DOHH2 (cell line): ENCODE results near the gene MAP3K5.

Experiments
- EZH2phosphoT487 ChIP-seq: fragments of 200-600 bp; sonication (generic); IDR thresholded peaks from 2 replicates; pipeline ENCODE4 v1.6.1; 2017; ENCODE audit warnings: borderline replicate concordance, mild to moderate bottlenecking, antibody characterized with exemption, low read length, moderate library complexity, mixed read lengths
- TF ChIP-seq, protein P1 (sequence below): fragments of 200-600 bp; sonication (generic); IDR thresholded peaks from one replicate; pipeline ENCODE4 v1.5.1; 2014; ENCODE audit warnings: antibody characterized with exemption, mild to moderate bottlenecking, low read depth, low read length; ENCODE audit not compliant: poor library complexity, severe bottlenecking

DNA sequence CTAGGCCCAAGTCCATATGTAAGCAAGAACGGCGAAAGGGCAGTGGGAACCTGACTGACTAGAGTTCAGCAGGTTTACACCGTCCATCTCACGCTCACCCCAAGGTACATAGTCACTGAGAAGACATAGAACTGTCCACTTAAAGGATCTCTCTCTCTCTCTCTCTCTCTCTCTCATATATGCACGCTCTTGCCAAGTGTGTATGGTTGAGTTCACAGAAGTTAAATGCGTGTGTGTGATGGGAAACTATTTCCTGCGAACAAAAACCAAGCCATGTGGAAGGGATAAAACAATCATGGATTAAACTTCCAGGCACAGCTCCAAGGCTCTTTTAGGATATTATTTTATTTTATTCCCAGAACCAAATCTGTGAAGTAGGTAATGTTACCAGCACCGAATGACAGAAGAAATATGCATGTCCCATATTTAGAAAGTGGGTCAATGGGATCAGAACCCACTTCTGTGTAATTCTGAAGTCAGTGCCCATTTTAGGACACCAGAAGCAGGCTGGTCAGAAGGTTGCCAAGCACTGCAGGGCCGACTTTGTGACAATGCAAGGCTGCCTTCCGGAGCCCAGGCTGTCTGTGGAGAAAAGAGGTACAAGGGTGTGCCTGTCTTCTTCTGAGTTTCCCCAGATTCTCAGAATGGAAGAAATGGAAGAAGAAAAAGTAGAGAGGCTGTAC lies 192.8 kb downstream of the MAP3K5 start:
- TF ChIP-seq, protein P1, sequence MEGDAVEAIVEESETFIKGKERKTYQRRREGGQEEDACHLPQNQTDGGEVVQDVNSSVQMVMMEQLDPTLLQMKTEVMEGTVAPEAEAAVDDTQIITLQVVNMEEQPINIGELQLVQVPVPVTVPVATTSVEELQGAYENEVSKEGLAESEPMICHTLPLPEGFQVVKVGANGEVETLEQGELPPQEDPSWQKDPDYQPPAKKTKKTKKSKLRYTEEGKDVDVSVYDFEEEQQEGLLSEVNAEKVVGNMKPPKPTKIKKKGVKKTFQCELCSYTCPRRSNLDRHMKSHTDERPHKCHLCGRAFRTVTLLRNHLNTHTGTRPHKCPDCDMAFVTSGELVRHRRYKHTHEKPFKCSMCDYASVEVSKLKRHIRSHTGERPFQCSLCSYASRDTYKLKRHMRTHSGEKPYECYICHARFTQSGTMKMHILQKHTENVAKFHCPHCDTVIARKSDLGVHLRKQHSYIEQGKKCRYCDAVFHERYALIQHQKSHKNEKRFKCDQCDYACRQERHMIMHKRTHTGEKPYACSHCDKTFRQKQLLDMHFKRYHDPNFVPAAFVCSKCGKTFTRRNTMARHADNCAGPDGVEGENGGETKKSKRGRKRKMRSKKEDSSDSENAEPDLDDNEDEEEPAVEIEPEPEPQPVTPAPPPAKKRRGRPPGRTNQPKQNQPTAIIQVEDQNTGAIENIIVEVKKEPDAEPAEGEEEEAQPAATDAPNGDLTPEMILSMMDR = no peak
- no peak for TF ChIP-seq EZH2phosphoT487
